Measurements from ENCODE around the gene SRPK1. TPM values are rescaled to one million over a fixed set of nuclear protein-coding genes. Genes with fewer than 3 reads are reported as not detected.

SRPK1 gene
- total RNA-seq (2014; rRNA removed; shearing (Covaris generic)) = 86.8 and 101 TPM in 2 replicates

DNA sequence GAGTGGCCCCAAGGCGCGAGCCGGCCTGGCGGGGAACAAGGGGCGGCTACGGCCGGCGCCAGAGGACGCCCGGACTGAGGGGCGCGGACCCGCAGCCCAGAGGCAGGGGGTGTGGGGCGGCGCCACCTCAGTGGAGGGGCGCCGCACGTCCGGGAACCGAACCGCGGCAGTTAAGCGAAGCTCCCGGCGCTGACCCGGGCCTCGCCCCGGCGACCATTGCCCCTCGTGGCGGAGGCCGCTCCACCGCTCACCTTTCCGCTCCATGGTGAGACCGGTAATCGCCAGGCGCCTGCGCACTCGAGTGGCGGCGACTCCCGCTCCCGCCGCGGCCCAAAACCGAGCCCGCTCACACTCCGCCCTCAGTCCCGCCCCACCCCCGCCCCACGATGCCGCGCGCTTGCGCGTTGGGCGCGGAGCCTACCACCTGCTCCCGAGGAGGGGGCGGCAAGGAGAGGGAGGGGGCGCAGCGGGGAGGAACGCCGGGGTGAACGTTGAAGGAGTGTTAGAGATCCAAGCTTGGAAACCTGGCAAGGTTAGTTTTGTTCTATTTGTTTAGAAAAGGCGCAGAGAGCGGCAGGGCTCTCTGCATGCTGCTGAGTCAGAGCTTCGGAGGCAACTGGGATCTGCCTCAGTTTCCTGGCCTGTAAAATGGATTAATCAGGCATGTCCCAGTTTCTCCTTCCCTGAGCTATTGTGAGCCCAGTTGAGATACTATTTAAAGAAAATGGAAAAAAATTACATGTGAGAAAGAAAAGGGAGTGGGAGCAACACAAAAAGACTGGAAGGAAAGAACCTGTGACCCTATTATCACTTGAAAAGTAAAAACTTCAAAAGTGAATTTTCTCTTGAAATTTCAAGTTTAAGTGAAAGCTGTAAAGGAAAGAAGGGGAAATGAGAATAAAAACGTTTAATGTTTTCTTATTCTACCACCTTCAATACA is at the start of gene SRPK1:
Gene SRPK1 (minus strand): TSS at position 306 of the 940 bp plus-strand sequence. CDS start 42 bp downstream, at position 264.
- Histone ChIP-seq H3K9me3 (replicated peaks) (no peaks in the 10 kb centered on the region), H3K4me1 (no peaks in the 10 kb centered on the region), H3K27ac (peak within 1 kb of the TSS; percentile 50; the same call in 1 of the 2 replicates), H3K4me3 (peak within 1 kb of the TSS; percentile 93), H3K27me3 (0 out of 2 replicates have a peak, but pooled peaks cover 4% of the 10 kb centered on the region), H3K36me3 (peaks cover 9% of the 10 kb centered on the region)
- DNase-seq = peak; percentile 84 to 88

DNA sequence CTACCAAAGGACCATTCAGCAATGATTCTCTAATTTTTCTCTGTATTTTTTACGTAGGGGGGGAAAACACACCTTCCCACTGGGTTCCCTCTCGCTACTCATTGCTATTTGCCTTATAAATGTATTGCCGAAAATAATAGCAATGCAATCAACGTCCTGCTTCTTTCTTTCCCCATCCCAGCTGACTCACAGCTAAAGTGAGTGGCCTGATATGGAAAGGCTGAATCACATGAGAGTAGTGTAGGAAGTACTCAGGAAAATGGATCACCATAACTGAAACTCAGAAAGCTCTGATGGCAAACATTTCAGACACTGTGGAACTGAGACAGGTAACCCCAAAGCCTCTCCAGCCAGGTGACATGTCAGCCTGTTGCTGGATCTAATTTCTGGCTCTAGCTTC is 49.3 kb upstream of the SRPK1 start:
- DNase-seq = no peak
- no peaks in the 10 kb centered on the region for H3K9me3 ChIP-seq (replicated peaks)
- no peaks in the 10 kb centered on the region; the same call in 1 of the 2 replicates for H3K4me1 ChIP-seq
- no peaks in the 10 kb centered on the region for H3K36me3 ChIP-seq
- H3K27me3 ChIP-seq = no peaks in the 10 kb centered on the region
- H3K4me3 ChIP-seq = no peak overlapping the region
- no peak overlapping the region for H3K27ac ChIP-seq

DNA sequence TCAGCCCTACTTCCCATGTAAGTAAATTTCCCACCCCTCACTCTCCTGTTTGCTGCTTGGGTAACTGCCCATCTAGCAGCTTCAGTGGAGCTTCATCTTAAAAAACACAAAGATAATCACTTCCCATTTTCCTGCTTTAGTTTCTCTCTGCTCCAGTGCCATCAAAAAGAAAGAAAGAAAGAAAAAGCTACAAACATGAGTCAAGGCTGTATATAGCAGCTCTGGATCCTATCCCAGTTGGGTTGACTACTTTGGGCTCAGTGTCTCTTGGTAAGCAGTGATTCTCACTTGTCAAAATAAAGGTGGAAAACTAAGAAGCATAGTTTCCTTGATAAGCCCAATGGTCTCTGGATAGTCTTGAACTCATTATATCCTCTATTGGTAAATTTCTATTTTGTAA is 48.7 kb upstream of the SRPK1 start:
- Histone ChIP-seq H3K27ac (no peak overlapping the region), H3K9me3 (replicated peaks) (no peaks in the 10 kb centered on the region), H3K4me1 (no peaks in the 10 kb centered on the region; the same call in 1 of the 2 replicates), H3K36me3 (no peaks in the 10 kb centered on the region), H3K4me3 (no peak overlapping the region), H3K27me3 (no peaks in the 10 kb centered on the region)
- DNase-seq = no peak

DNA sequence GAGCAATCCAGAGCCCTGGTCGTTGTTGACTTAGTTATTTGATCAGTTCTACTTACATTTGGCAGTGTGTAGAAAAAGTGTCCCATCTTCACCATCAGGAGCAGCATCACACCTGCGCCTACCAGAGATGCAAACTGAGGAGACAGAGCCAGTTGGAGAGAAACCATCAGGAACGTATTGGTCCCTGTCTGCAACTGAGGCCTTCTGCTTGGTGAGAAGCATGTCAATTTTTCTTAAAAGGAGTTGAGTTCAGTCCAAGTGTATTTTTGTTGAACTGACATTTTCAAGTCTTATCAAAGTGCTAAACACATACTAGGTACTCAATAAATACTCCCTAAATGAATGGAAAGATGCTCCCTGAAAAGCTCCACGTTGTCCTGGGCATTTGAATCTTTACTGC is 47.9 kb upstream of the SRPK1 start:
- DNase-seq = no peak
- H3K36me3 ChIP-seq = no peaks in the 10 kb centered on the region
- no peaks in the 10 kb centered on the region for H3K27me3 ChIP-seq
- no peak overlapping the region for H3K27ac ChIP-seq
- H3K9me3 ChIP-seq (replicated peaks) = no peaks in the 10 kb centered on the region
- no peak overlapping the region for H3K4me3 ChIP-seq
- H3K4me1 ChIP-seq = no peaks in the 10 kb centered on the region; the same call in 1 of the 2 replicates

DNA sequence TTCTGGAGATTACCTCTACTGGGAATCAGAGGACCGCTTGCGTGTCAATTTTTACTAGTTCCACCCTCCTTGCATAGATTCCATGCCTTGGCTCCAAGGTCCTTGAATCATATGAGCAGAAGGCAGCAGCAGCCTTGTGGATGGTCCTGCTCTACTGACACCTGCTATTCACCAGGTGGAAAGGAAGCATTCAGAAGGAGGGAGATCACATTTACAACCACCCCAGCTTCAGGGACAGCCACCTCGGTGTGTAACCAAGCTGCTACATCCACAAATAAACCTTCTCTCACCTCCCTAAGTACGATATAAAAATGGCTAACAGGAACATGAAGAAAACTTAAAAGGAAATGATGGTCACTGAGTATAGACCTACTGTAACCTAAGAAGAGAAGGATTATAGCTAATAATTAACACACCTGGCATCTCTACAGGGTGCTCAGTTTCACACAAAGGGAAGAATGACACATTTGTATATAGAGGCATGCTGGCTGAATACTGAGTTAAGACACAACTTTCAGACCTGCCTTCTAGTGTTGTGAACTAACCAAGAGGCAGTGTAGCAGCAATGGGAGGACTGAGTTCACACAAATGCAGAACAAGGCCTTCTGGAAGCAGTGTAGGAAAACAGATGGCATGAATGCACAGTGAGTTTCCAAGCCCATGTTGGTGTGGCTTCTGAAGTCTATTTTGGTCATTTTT is 46.3 kb upstream of the SRPK1 start:
- Histone ChIP-seq H3K4me1 (no peaks in the 10 kb centered on the region), H3K27ac (no peak overlapping the region), H3K4me3 (no peak overlapping the region), H3K27me3 (no peaks in the 10 kb centered on the region), H3K36me3 (no peaks in the 10 kb centered on the region), H3K9me3 (replicated peaks) (no peaks in the 10 kb centered on the region)
- DNase-seq = no peak

DNA sequence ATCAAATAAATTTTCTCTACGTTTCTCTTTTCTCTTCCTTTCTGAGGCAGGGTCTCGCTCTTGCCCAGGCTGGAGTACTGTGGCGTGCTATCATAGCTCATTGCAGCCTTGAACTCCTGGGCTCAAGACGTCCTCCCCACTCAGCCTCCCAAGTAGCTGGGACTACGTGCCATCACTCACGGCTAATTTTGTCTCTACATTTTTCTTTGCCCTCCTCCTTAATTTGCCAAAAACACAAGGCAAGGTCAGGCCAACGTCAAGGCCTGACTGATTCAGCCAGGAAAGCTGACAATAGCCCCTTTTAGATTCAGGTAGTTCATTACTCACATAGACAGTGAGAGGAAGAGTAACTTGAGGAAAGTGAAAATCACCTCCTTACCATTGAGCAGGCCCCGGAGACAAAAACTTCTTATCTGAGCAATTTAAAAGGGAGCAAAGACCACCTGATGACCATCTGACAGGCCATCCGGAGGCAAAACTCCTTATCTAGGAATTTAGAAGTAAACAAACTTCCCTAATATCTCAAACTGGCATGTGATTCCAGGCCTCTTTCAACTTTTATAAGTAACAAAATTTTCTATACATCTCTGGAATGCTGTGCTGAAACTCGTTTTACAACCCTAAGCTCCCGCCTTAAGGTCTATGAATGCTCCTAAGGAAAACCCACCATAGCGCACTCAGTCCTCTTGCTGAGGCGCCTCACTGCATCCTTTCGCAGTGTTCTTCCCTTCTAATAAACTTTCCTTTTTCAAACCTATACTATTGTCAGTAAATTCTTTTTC is 42.1 kb upstream of the SRPK1 start:
- Histone ChIP-seq H3K4me1 (no peaks in the 10 kb centered on the region), H3K4me3 (no peak overlapping the region), H3K9me3 (replicated peaks) (no peaks in the 10 kb centered on the region), H3K27ac (no peak overlapping the region), H3K27me3 (no peaks in the 10 kb centered on the region; the same call in 1 of the 2 replicates), H3K36me3 (no peaks in the 10 kb centered on the region)
- no peak for DNase-seq

DNA sequence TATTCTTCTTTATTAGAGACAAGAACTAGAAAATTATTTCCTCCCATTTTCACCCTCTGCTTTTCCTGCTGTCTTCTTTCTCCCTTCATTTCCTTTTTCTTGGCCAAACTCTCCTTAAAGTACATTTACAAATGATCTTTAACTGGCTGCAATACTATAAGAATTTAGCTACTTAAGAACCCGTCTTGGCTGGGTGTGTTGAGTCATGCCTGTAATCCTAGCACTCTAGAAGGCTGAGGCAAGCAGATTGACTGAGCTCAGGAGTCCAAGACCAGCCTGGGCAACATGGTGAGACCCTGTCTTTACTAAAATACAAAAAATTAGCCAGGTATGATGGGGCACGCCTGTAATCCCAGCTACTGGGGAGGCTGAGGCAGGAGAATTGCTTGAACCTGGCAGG is 39.3 kb upstream of the SRPK1 start:
- no peak overlapping the region for H3K27ac ChIP-seq
- no peaks in the 10 kb centered on the region for H3K9me3 ChIP-seq (replicated peaks)
- no peaks in the 10 kb centered on the region for H3K36me3 ChIP-seq
- no peak for DNase-seq
- no peaks in the 10 kb centered on the region; the same call in 1 of the 2 replicates for H3K27me3 ChIP-seq
- H3K4me1 ChIP-seq = no peaks in the 10 kb centered on the region
- no peak overlapping the region for H3K4me3 ChIP-seq

DNA sequence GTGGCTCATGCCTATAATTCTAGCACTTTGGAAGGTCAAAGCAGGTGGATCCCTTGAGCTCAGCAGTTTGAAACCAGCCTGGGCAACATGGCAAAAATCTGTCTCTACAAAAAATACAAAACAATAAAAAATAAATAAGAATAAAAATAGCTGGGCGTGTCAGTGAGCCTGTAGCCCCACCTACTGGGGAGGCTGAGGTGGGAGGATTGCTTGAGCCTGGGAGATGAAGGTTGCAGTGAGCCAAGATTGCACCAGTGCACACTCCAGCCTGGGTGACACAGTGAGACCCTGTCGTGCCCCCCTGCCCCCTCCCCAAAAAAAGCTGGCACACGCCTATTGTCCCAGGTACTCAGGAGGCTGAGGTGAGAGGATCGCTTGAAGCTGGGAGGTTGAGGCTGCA is 35.1 kb upstream of the SRPK1 start:
- Histone ChIP-seq H3K27ac (no peak overlapping the region), H3K27me3 (no peaks in the 10 kb centered on the region), H3K36me3 (no peaks in the 10 kb centered on the region), H3K4me1 (no peaks in the 10 kb centered on the region), H3K9me3 (replicated peaks) (no peaks in the 10 kb centered on the region), H3K4me3 (no peak overlapping the region)
- DNase-seq = no peak

DNA sequence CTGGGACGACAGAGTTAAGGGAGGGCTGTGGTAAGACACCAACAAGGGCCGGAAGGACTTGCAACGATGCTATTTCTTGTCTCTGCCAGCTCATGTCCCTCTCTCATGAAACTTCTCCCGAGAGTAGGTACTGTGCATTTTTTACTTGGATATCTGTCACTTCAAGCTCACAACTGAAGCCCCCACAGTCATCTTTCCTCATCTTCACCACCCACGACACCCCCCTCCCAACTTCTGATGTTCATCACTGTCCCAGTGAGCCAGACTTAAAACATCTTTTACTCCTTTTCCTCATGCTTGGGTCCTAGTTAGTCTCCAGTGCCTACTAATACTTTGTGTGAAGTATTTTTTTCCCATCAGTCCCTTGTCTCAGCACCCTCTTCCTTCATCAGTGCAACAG is 34.6 kb upstream of the SRPK1 start:
- no peak overlapping the region for H3K4me3 ChIP-seq
- no peaks in the 10 kb centered on the region for H3K4me1 ChIP-seq
- no peak for DNase-seq
- H3K27ac ChIP-seq = no peak overlapping the region
- H3K36me3 ChIP-seq = no peaks in the 10 kb centered on the region
- no peaks in the 10 kb centered on the region for H3K27me3 ChIP-seq
- no peaks in the 10 kb centered on the region for H3K9me3 ChIP-seq (replicated peaks)

DNA sequence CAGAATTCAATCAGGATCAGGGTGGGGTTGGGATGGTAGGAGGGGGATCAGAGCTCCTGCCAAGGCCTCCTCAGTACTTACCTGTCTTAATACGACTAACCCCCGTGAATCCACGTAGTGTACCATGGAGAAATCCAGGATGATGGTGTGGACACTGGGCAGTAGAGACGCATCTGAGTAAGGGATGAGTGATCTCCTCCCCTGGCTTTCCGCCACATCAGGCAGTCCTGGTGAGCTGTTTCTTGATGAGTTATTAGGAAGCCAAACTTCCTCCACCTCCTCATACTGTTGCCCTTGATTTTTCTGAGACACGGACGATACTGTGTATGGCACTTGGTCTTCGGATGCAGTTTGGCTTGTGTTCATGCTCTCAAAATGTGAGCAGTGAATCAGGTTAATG is 34.2 kb upstream of the SRPK1 start:
- Histone ChIP-seq H3K4me1 (no peaks in the 10 kb centered on the region), H3K4me3 (no peak overlapping the region), H3K27me3 (no peaks in the 10 kb centered on the region), H3K9me3 (replicated peaks) (no peaks in the 10 kb centered on the region), H3K27ac (no peak overlapping the region), H3K36me3 (no peaks in the 10 kb centered on the region)
- DNase-seq = no peak

DNA sequence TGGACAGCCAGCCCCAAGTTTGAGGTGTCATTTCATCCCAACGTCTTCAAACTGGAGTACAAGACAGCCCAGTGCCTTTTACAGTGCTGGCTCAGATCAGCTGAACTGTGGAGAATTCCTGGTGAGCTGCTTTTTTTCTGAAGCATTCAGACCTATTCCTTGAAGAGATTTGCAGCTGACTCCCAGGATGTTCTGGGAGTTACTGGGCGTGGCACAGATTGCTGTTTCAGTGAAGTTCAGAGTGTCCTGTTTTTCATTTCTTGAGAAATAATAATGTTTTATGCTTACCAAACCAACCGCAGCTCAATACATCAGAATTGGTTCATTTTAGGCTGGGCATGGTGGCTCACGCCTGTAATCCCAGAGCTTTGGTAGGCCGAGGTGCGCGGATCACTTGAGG is 33.4 kb upstream of the SRPK1 start:
- Histone ChIP-seq H3K9me3 (replicated peaks) (no peaks in the 10 kb centered on the region), H3K4me1 (no peaks in the 10 kb centered on the region), H3K4me3 (no peak overlapping the region), H3K27me3 (no peaks in the 10 kb centered on the region), H3K27ac (no peak overlapping the region), H3K36me3 (no peaks in the 10 kb centered on the region)
- no peak for DNase-seq

DNA sequence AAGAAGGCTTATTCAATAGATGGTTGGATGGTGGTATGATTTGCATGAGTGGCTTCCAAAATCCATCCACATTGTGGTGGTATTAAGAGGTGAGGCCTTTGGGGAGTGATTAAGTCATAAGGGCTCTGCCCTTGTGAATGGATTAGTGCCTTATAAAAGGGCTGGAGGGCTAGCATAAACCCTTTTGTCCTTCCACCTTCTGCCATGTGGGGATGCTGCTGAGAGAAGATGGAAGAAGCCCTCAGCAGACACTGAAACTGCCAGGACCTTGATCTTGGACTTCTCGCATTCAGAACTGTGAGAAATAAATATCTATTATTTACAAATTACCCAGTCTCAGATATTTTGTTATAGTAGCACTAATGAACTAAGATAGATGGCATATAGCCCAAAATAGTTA is 27.8 kb upstream of the SRPK1 start:
- H3K4me1 ChIP-seq = no peaks in the 10 kb centered on the region
- no peak overlapping the region for H3K4me3 ChIP-seq
- peak; percentile 3 to 22 for DNase-seq
- no peaks in the 10 kb centered on the region for H3K36me3 ChIP-seq
- no peak overlapping the region for H3K27ac ChIP-seq
- no peaks in the 10 kb centered on the region for H3K9me3 ChIP-seq (replicated peaks)
- no peaks in the 10 kb centered on the region for H3K27me3 ChIP-seq

DNA sequence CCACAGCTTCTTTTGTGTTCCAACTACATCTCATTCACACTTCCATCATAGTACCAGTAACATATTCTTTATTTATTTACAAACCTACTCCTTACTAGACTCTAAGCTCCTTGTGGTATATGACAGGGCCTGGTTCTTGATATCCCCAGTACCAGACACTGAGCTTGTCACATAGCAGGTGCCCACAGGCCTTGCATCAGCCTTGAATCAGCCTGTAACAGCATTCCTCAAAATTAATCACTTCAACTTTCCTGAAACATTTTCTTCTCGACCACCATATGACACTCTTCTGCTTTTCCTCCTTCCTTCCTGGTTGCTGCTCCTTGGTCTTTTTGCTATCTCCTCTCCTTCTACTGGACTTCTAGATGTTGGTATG is 24.7 kb upstream of the SRPK1 start:
- Histone ChIP-seq H3K27ac (no peak overlapping the region), H3K4me3 (no peak overlapping the region), H3K27me3 (no peaks in the 10 kb centered on the region), H3K36me3 (no peaks in the 10 kb centered on the region), H3K4me1 (no peaks in the 10 kb centered on the region), H3K9me3 (replicated peaks) (peaks cover 5% of the 10 kb centered on the region; the same call in 1 of the 2 replicates)
- no peak for DNase-seq

DNA sequence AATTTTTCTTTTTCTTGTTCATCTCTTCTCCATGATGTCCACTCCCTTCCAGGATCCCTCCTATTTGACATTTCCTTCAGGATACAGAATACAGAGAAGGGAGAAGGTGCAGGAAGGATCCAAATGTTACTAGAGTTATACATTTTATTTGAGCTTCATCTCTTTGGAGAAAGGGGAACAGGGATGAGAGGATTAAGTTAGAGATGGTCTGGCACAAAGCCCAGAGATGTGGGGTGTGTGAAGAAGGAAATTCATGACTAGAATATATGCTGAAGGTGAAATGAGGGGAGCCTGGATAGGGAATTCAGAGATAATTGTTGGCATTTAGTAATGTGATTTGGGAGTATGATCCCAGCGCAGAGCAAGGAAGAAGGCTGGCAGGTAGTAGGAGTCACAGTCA is 22.5 kb upstream of the SRPK1 start:
- no peaks in the 10 kb centered on the region for H3K36me3 ChIP-seq
- no peak overlapping the region for H3K27ac ChIP-seq
- peaks cover 5% of the 10 kb centered on the region; the same call in 1 of the 2 replicates for H3K9me3 ChIP-seq (replicated peaks)
- peak in 1 of 2 experiments; percentile 13 for DNase-seq
- H3K4me3 ChIP-seq = no peak overlapping the region
- H3K4me1 ChIP-seq = no peaks in the 10 kb centered on the region
- no peaks in the 10 kb centered on the region for H3K27me3 ChIP-seq

Data from SJCRH30 (cell line).